HFFc6 (cell line): ENCODE measurements around the gene CAPN11. TPM values are rescaled to one million over a fixed set of nuclear protein-coding genes. Genes with fewer than 3 reads are reported as not detected.

Experiments
- DNase-seq: peaks from one replicate; pipeline ENCODE4 v3.0.0-alpha.2; 2018
- H3K27ac Mint-ChIP-seq: 2 replicates; pipeline ENCODE4 v1.8.0; 2020; ENCODE audit warnings: mild to moderate bottlenecking, mixed read lengths
- H3K27me3 Mint-ChIP-seq: 2 replicates; pipeline ENCODE4 v1.8.0; 2021; ENCODE audit warnings: mild to moderate bottlenecking, moderate library complexity, mixed read lengths; ENCODE audit not compliant: insufficient read depth
- H3K36me3 Mint-ChIP-seq: 2 replicates; pipeline ENCODE4 v1.8.0; 2021; ENCODE audit warnings: low read depth, mixed read lengths
- H3K4me1 Mint-ChIP-seq: 2 replicates; pipeline ENCODE4 v1.8.0; 2020; ENCODE audit warnings: low read depth, mixed read lengths
- H3K4me3 Mint-ChIP-seq: 2 replicates; pipeline ENCODE4 v1.8.0; 2020; ENCODE audit warnings: mild to moderate bottlenecking, moderate library complexity, mixed read lengths
- H3K9me3 Mint-ChIP-seq: 2 replicates; pipeline ENCODE4 v1.8.0; 2020; ENCODE audit warnings: mild to moderate bottlenecking, mixed read lengths
- total RNA-seq, 6 experiments: library from RNA; stranded (reverse); fragmentation: NEBNext Ultra II Directional; extraction: Animal tissue kit (Norgen Biotek cat#: 25700); gene quantifications; 2 replicates in 1 of 6; 3 replicates in 5 of 6; pipeline ENCODE4 v1.2.3, GENCODE V29; 2021
- TF ChIP-seq, protein P1 (sequence below): fragments of 200-600 bp; sonication (generic); IDR thresholded peaks from 2 replicates; pipeline ENCODE4 v1.5.0; 2021; ENCODE audit warnings: antibody characterized with exemption, mild to moderate bottlenecking

The CAPN11 gene
- total RNA-seq, 6 experiments from 2014 or later: not detected

DNA sequence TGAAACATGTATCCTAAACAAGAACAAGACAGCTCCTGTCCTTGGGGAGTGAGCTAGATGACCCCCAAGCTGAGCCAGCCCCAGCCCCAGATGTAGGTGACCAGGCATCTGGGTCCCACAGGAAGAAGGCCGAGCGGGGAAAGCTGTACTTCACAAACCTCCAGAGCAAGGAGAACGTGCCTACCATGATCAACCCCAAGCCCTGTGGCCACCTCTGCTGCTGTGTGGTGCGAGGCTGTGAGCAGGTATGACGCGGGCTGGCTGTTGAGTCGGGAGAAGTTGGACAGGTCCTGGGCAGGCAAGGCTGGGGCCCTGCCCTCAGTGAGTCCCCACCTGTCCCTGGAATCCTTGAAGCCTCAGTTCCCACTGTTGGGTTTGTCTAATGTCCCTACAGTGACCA is 11.4 kb upstream of the CAPN11 start:
- Mint-ChIP-seq H3K4me3 (no peak overlapping the region), H3K36me3 (peaks cover 25% of the 10 kb centered on the region), H3K4me1 (no peaks in the 10 kb centered on the region), H3K27ac (no peak overlapping the region), H3K9me3 (no peaks in the 10 kb centered on the region), H3K27me3 (peaks cover 4% of the 10 kb centered on the region; the same call in 1 of the 2 replicates)
- TF ChIP-seq, protein P1, sequence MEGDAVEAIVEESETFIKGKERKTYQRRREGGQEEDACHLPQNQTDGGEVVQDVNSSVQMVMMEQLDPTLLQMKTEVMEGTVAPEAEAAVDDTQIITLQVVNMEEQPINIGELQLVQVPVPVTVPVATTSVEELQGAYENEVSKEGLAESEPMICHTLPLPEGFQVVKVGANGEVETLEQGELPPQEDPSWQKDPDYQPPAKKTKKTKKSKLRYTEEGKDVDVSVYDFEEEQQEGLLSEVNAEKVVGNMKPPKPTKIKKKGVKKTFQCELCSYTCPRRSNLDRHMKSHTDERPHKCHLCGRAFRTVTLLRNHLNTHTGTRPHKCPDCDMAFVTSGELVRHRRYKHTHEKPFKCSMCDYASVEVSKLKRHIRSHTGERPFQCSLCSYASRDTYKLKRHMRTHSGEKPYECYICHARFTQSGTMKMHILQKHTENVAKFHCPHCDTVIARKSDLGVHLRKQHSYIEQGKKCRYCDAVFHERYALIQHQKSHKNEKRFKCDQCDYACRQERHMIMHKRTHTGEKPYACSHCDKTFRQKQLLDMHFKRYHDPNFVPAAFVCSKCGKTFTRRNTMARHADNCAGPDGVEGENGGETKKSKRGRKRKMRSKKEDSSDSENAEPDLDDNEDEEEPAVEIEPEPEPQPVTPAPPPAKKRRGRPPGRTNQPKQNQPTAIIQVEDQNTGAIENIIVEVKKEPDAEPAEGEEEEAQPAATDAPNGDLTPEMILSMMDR: no peak
- DNase-seq: no peak

DNA sequence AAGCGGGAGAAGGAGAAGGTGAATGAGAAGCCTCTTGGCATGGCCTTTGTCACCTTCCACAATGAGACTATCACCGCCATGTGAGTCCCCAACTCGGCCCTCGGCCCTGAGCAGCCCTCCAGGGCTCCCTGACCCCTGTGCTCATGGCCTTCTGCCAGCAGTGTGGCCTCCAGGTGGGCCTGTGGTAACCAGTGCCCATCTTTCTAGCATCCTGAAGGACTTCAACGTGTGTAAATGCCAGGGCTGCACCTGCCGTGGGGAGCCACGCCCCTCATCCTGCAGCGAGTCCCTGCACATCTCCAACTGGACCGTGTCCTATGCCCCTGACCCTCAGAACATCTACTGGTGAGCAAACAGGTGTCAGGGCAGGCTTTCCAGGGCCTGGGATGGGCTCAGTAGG is 10.3 kb upstream of the CAPN11 start:
- Mint-ChIP-seq H3K4me3 (no peak overlapping the region), H3K36me3 (peaks cover 24% of the 10 kb centered on the region), H3K9me3 (no peaks in the 10 kb centered on the region), H3K27ac (no peak overlapping the region), H3K27me3 (peaks cover 6% of the 10 kb centered on the region), H3K4me1 (no peaks in the 10 kb centered on the region)
- TF ChIP-seq, protein P1: no peak
- DNase-seq: no peak

DNA sequence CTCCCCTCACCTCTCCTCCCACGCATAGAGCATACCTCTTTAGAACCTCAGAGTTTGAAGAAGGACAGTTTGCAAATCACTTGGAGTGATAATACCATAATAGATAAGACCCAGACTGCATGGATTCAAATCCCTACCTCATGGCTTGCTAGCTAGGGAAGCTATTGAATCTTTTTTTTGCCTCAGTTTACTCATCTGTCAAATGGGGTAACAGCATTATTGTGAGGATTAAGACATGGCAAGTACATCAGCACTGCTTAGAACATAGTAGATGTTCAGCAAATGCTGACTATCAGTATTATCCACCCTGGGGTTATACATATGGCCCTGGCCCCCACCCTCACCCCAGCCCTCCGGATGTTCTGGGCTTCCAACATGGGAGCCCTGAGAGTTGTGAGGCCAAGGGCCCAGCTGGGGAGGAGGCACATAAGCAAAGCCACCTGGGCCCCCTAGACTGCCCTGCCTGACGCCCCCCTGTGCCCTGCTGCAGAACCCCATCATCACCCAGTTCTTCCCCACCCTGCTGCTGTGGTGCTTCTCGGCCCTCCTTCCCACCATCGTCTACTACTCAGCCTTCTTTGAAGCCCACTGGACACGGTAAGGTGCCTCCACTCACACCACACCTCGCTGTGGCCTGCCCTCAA is 9.1 kb upstream of the CAPN11 start:
- Mint-ChIP-seq H3K27ac (no peak overlapping the region), H3K9me3 (no peaks in the 10 kb centered on the region), H3K27me3 (peaks cover 7% of the 10 kb centered on the region), H3K4me1 (no peaks in the 10 kb centered on the region), H3K4me3 (no peak overlapping the region), H3K36me3 (peaks cover 15% of the 10 kb centered on the region)
- no peak for DNase-seq
- TF ChIP-seq, protein P1: no peak

DNA sequence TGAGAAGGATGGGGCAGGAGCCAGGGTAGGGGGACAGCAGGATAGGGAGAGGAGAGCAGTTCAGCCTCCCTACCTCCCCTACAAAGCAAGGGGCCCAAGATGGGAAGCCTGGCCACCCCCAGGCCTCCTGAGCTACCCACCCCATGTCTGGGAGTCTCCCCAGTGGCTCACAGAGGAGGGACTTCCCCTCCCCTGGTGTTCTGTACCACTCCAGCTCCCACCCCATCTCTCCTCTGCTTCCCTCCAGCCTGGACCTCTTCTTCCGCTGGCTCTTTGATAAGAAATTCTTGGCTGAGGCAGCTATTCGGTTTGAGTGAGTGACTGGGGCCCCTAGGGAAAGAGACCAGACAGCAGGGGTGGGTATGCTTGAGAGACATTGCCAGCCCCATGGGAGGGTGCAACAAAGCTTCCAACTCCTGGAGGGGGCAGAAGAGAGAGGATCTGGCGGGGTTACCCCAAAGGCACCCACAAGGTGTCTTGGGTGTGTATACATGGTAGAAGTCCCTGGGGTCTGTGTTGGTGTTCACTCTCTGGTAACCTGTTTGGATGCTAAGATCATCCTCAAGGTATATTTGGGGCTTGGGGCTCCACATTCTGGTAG is 8.2 kb upstream of the CAPN11 start:
- Mint-ChIP-seq H3K9me3 (no peaks in the 10 kb centered on the region), H3K4me3 (no peak overlapping the region), H3K4me1 (no peaks in the 10 kb centered on the region), H3K36me3 (peaks cover 15% of the 10 kb centered on the region), H3K27me3 (peaks cover 8% of the 10 kb centered on the region), H3K27ac (no peak overlapping the region)
- no peak for DNase-seq
- TF ChIP-seq, protein P1: no peak

DNA sequence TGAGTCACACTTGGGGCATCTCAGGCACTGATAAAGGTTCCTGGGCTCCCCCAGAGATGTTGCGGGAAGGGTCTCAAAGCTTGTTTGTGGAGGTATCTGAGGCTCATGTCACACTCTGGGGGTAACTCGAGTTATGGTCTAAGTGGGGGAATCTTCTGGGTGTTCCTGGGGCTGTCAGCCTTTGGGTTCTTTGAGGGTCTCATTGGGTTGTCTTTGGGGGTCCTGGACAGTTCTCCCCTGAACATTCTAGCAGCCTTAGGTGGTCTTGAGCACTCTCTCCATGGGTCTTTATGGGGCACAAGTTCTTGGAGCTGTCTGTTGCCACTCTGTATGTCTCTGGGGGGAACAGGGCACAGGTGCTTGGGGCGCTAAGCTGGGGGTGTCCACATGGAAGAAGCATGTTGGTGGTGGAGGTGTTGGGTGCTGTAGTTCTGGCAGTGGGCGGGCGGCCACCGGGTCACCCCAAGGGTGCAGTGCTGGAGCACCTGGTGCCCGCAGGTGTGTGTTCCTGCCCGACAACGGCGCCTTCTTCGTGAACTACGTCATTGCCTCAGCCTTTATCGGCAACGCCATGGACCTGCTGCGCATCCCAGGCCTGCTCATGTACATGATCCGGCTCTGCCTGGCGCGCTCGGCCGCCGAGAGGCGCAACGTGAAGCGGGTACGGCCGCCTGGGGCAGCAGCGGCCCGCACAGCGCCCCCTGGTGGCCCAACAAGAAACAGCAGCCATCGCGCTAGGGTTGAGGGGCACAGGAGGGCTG is 7.1 kb upstream of the CAPN11 start:
- no peak overlapping the region for H3K4me3 Mint-ChIP-seq
- peak; percentile 18 for DNase-seq
- TF ChIP-seq, protein P1: peak; percentile 100
- peaks cover 8% of the 10 kb centered on the region for H3K27me3 Mint-ChIP-seq
- no peaks in the 10 kb centered on the region for H3K4me1 Mint-ChIP-seq
- no peak overlapping the region for H3K27ac Mint-ChIP-seq
- H3K36me3 Mint-ChIP-seq: peaks cover 8% of the 10 kb centered on the region
- no peaks in the 10 kb centered on the region for H3K9me3 Mint-ChIP-seq
